Posterior vena cava (tissue), 2 donors: ENCODE measurements around the gene TCEANC. TPM values are rescaled to one million over a fixed set of nuclear protein-coding genes. Genes with fewer than 3 reads are reported as not detected.

Experiments
- total RNA-seq, 2 donors: library from RNA; stranded (reverse); fragmentation: NEBNext Ultra II Directional; extraction: Animal tissue kit (Norgen Biotek cat#: 25700); gene quantifications; one replicate each; pipeline ENCODE4 v1.2.1, GENCODE V29; 2021
- donor health status: DM: yes; HTN: yes; CAD: no.
- donor health status: DM: yes; HTN: yes; CAD: no.

The TCEANC gene
- total RNA-seq, 2 donors from 2014 or later = 3.3 to 3.8 TPM

Other genes with a start within 250 kb of the TCEANC start
- gene EGFL6, start 83.5 kb upstream of the TCEANC start, total RNA-seq = under 1 TPM; 0.14 to 0.19 TPM
- gene RAB9A, start 36.0 kb downstream of the TCEANC start, total RNA-seq = 10 to 100 TPM; 16.2 to 19.0 TPM
- gene TRAPPC2, start 81.5 kb downstream of the TCEANC start, total RNA-seq = 10 to 100 TPM; 15.0 to 15.8 TPM
- 10 to 100 TPM; 18.2 to 19.9 TPM for gene OFD1, start 81.6 kb downstream of the TCEANC start, total RNA-seq
- gene GPM6B, start 164.0 kb downstream of the TCEANC start, total RNA-seq = 1 to 10 TPM; 4.1 to 7.6 TPM